MM.1S (cell line): ENCODE data around the gene SLC51A.

Experiments
- EZH2 ChIP-seq: fragments of 300-600 bp; sonication (generic); optimal IDR thresholded peaks from 2 replicates; pipeline ENCODE3; 2017; ENCODE audit warnings: low read depth, mild to moderate bottlenecking, antibody characterized with exemption, low read length, mixed read lengths
- EZH2phosphoT487 ChIP-seq: fragments of 300-600 bp; sonication (generic); IDR thresholded peaks from 2 replicates; pipeline ENCODE4 v1.6.1; 2018; ENCODE audit warnings: antibody characterized with exemption, low read length
- TF ChIP-seq, protein P1 (sequence below): fragments of 300-600 bp; sonication (generic); IDR thresholded peaks from 2 replicates; pipeline ENCODE4 v1.5.1; 2016; ENCODE audit warnings: antibody characterized with exemption, low read length, mixed read lengths

DNA sequence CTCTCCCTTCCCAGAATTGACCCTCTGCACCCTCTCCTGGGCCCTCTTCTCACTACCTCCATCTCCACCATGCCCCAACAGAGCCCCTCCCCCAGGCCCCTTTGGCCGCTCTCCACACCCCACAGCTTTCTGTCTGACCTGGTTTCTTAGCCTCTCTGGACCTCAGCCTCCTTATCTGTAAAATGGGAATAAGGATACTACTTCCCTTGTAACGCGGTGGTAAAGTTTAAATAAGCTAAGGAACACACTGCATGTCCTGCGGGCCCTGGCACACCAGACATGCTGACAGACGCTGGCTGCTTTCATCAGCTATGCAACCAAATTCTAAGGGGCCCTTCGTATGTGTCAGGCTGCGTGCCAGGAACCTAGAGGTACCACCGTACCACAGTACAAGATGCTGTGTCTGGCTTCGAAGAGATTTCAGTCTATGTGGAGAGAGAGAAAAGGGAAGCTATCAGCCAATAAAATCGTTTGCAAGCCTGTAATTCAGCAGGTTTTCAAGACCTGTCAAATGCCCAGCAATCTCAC is 777 bp upstream of the SLC51A start:
- TF ChIP-seq, protein P1, sequence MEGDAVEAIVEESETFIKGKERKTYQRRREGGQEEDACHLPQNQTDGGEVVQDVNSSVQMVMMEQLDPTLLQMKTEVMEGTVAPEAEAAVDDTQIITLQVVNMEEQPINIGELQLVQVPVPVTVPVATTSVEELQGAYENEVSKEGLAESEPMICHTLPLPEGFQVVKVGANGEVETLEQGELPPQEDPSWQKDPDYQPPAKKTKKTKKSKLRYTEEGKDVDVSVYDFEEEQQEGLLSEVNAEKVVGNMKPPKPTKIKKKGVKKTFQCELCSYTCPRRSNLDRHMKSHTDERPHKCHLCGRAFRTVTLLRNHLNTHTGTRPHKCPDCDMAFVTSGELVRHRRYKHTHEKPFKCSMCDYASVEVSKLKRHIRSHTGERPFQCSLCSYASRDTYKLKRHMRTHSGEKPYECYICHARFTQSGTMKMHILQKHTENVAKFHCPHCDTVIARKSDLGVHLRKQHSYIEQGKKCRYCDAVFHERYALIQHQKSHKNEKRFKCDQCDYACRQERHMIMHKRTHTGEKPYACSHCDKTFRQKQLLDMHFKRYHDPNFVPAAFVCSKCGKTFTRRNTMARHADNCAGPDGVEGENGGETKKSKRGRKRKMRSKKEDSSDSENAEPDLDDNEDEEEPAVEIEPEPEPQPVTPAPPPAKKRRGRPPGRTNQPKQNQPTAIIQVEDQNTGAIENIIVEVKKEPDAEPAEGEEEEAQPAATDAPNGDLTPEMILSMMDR: no peak
- no peak for TF ChIP-seq EZH2
- no peak for TF ChIP-seq EZH2phosphoT487
